Bronchus fibroblast of lung (primary cell): ENCODE measurements around the gene GLMN. TPM values are rescaled to one million over a fixed set of nuclear protein-coding genes. Genes with fewer than 3 reads are reported as not detected.

Experiments
- total RNA-seq: library from RNA; depleted of rRNA; stranded (reverse); fragments of >200 nt; gene quantifications from 2 replicates; pipeline ENCODE4 v1.2.3, GENCODE V29; 2015

Gene GLMN
- 7.4 and 9.2 TPM in 2 replicates for total RNA-seq

DNA sequence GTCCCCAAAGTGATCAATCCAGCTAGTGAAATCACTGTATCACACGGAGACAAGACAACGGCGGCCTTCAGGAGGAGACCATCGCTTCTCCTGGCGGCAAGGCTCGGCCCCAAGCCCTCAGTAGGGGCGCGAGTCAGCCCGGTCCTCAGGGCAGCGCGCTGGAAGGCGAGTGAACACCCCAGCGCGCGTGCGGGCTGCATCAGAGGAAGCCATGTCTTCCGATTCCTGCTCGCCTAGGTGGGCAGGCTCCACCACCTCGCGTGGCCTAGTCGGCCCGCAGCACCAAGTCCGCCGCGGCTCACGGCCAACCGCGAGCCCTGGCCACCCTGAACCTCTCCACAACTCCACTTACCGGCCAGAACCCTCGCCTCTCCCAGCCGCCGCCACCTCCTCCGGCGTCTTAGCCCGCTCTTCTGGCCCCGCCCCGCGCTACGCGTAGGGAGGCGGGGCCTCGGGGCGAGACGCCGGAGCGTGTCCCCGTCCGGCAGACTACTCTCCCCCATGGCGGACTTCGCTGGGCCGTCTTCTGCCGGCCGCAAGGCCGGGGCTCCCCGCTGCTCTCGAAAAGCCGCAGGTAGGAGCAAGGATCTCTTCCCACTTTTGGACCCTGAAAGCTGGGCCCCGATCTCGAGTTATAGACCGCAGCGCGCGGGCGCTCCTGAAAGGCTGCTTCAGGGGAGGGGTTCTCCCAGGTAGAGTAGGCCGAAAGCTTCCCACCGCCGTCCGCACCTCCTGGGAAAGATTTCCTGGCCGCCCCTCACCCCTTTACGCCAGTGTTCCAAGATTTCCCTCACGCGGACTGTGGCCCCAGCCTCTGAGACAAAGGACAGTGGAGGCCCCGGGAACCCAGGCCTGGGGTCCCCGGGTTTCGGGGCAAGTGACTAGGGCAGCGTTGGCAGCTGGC, at the start of gene GLMN, which contains the start of gene RPAP2:
Gene GLMN (minus strand): TSS at position 415 of the 904 bp plus-strand sequence. CDS start 988 bp downstream, outside the sequence.
Gene RPAP2 (plus strand): TSS at position 487 of the 904 bp plus-strand sequence. CDS start 15 bp downstream, at position 502.

GRCh38 chr1:92217721-92218120, 81.1 kb downstream of the GLMN start, which contains the start of gene C1orf146:
Gene C1orf146, plus strand, starts transcription at chr1:92217915. Its CDS starts 13,506 bp downstream, at chr1:92231421.

Other genes with a start within 250 kb of the GLMN start
- not detected in 2 replicates for gene SETSIP, start 223.6 kb downstream of the GLMN start, total RNA-seq
- 1.6 and 3.9 TPM in 2 replicates for gene BTBD8, start 218.6 kb downstream of the GLMN start, total RNA-seq
- gene C1orf146, start 81.1 kb downstream of the GLMN start, total RNA-seq = not detected in 2 replicates
- 4.8 and 6.7 TPM in 2 replicates for gene RPAP2, start 72 bp upstream of the GLMN start, total RNA-seq
- 0.15 and 0.50 TPM in 2 replicates for gene GFI1, start 187.9 kb upstream of the GLMN start, total RNA-seq